CD14-positive monocyte (primary cell): ENCODE results near the gene PEAK1. TPM values are rescaled to one million over a fixed set of nuclear protein-coding genes. Genes with fewer than 3 reads are reported as not detected.
A peak's percentile ranks its signal among the peaks of the same experiment; 100 is the strongest.

Source experiments
- DNase-seq, 3 donors: peaks; one replicate each; pipeline ENCODE4 v3.0.0-alpha.2; 2011 to 2022
- H2AFZ ChIP-seq: 2 replicates; pipeline ENCODE4 v1.6.0; 2012; ENCODE audit warnings: mild to moderate bottlenecking, low read depth, low read length, inconsistent platforms; ENCODE audit not compliant: insufficient read depth, poor library complexity, severe bottlenecking
- H3K27ac ChIP-seq, 2 donors: 1 replicate in 1 of 2; 2 replicates in 1 of 2; pipeline ENCODE4 v1.5.1; 2012 to 2013; ENCODE audit warnings: low read length in 2 of 2, control low read depth in 1 of 2, inconsistent platforms in 1 of 2, low read depth in 1 of 2, mild to moderate bottlenecking in 1 of 2
- H3K27me3 ChIP-seq, 2 donors: one replicate each; pipeline versions ENCODE4 v1.6.0 to v1.6.1; 2011 to 2013; ENCODE audit warnings: low read length in 2 of 2; ENCODE audit not compliant: control insufficient read depth in 2 of 2, insufficient read depth in 2 of 2
- H3K36me3 ChIP-seq, 2 donors: replicated peaks in 1 of 2; 1 replicate in 1 of 2; 2 replicates in 1 of 2; pipeline versions ENCODE4 v1.5.1 to v1.6.1; 2012 to 2013; ENCODE audit warnings: low read length in 2 of 2, control low read depth in 1 of 2, inconsistent platforms in 1 of 2, mild to moderate bottlenecking in 1 of 2; ENCODE audit not compliant: insufficient read depth in 2 of 2, control insufficient read depth in 1 of 2
- H3K4me1 ChIP-seq, 2 donors: 1 replicate in 1 of 2; 2 replicates in 1 of 2; pipeline versions ENCODE4 v1.5.1 to v1.6.1; 2012 to 2013; ENCODE audit warnings: low read length in 2 of 2, control low read depth in 1 of 2, inconsistent platforms in 1 of 2, mild to moderate bottlenecking in 1 of 2, moderate library complexity in 1 of 2; ENCODE audit not compliant: insufficient read depth in 2 of 2, control insufficient read depth in 1 of 2
- H3K4me2 ChIP-seq: replicated peaks from 2 replicates; pipeline ENCODE3; 2012; ENCODE audit warnings: low read length, moderate library complexity, mild to moderate bottlenecking; ENCODE audit not compliant: poor library complexity, severe bottlenecking; ENCODE audit errors: extremely low read depth
- H3K4me3 ChIP-seq, 3 experiments: fragments of 200-600 bp in 1 of 3; sonication (generic) in 1 of 3; replicated peaks in 1 of 3; 1 replicate in 2 of 3; 2 replicates in 1 of 3; pipeline ENCODE4 v1.5.1; 2011 to 2013; ENCODE audit warnings: low read length in 3 of 3, mild to moderate bottlenecking in 3 of 3, control low read depth in 2 of 3, low read depth in 2 of 3, inconsistent platforms in 1 of 3, moderate library complexity in 1 of 3
- H3K79me2 ChIP-seq: 2 replicates; pipeline ENCODE4 v1.6.0; 2012; ENCODE audit warnings: mild to moderate bottlenecking, control low read depth, inconsistent platforms, low read length, moderate library complexity; ENCODE audit not compliant: insufficient read depth
- H3K9ac ChIP-seq: 2 replicates; pipeline ENCODE4 v1.6.0; 2017; ENCODE audit warnings: low read length, mild to moderate bottlenecking; ENCODE audit not compliant: insufficient read depth, poor library complexity, severe bottlenecking
- H3K9me3 ChIP-seq, 2 donors: replicated peaks in 1 of 2; 1 replicate in 1 of 2; 2 replicates in 1 of 2; pipeline versions ENCODE4 v1.5.1 to v1.6.1; 2012 to 2013; ENCODE audit warnings: low read length in 2 of 2, control low read depth in 1 of 2; ENCODE audit not compliant: control insufficient read depth in 1 of 2, insufficient read depth in 1 of 2
- H4K20me1 ChIP-seq: 2 replicates; pipeline ENCODE4 v1.6.0; 2012; ENCODE audit warnings: mild to moderate bottlenecking, low read length, control low read depth, moderate library complexity; ENCODE audit not compliant: insufficient read depth
- H3K27ac Mint-ChIP-seq, 7 donors: one replicate each; pipeline ENCODE4 v1.8.0; 2020; ENCODE audit warnings: mild to moderate bottlenecking in 7 of 7, mixed read lengths in 7 of 7, moderate library complexity in 6 of 7, inconsistent platforms in 2 of 7
- H3K27me3 Mint-ChIP-seq, 3 donors: one replicate each; pipeline ENCODE4 v1.8.0; 2021 to 2022; ENCODE audit warnings: low read depth in 3 of 3, mild to moderate bottlenecking in 3 of 3, mixed read lengths in 3 of 3, moderate library complexity in 3 of 3, inconsistent platforms in 1 of 3
- H3K36me3 Mint-ChIP-seq, 2 donors: one replicate each; pipeline ENCODE4 v1.8.0; 2020; ENCODE audit warnings: mixed read lengths in 2 of 2, inconsistent platforms in 1 of 2, mild to moderate bottlenecking in 1 of 2
- H3K4me1 Mint-ChIP-seq: one replicate; pipeline ENCODE4 v1.8.0; 2020; ENCODE audit warnings: mild to moderate bottlenecking, mixed read lengths
- H3K4me3 Mint-ChIP-seq, 2 donors: one replicate each; pipeline ENCODE4 v1.8.0; 2020; ENCODE audit warnings: mild to moderate bottlenecking in 2 of 2, mixed read lengths in 2 of 2, moderate library complexity in 1 of 2
- H3K9me3 Mint-ChIP-seq, 7 donors: one replicate each; pipeline ENCODE4 v1.8.0; 2020 to 2022; ENCODE audit warnings: mixed read lengths in 7 of 7, mild to moderate bottlenecking in 6 of 7, moderate library complexity in 6 of 7, inconsistent platforms in 2 of 7
- WGBS: methylation state at CpG from one replicate; pipeline ENCODE4 v1.1.5; 2013; ENCODE audit warnings: missing lambda C conversion rate; ENCODE audit not compliant: insufficient coverage; 5-methylcytosine and 5-hydroxymethylcytosine counted together
- intact Hi-C, 2 donors: fragments of 100-400 bp; cut with micrococcal nuclease; formaldehyde crosslinking; loops; one replicate each; pipeline versions ENCODE4 v1.15.0 to v1.15.1; 2023
- polyA plus RNA-seq, 3 donors: library from polyadenylated mRNA; depleted of rRNA in 1 of 3; unstranded in 2 of 3; stranded (reverse) in 1 of 3; fragments of 300-500 nt in 2 of 3; fragments of >200 nt in 1 of 3; fragmentation: Illumina TruSeq in 2 of 3; gene quantifications; 1 replicate in 2 of 3; 2 replicates in 1 of 3; pipeline ENCODE4 v1.2.3, GENCODE V29; 2012 to 2021
- TF ChIP-seq, protein P1 (sequence below): fragments of 200-600 bp; IDR thresholded peaks from one replicate; pipeline ENCODE4 v1.8.0; 2022; ENCODE audit warnings: antibody characterized with exemption, mild to moderate bottlenecking

PEAK1 gene
- polyA plus RNA-seq, 3 donors = 0.85 to 8.7 (median 1.1) TPM

DNA sequence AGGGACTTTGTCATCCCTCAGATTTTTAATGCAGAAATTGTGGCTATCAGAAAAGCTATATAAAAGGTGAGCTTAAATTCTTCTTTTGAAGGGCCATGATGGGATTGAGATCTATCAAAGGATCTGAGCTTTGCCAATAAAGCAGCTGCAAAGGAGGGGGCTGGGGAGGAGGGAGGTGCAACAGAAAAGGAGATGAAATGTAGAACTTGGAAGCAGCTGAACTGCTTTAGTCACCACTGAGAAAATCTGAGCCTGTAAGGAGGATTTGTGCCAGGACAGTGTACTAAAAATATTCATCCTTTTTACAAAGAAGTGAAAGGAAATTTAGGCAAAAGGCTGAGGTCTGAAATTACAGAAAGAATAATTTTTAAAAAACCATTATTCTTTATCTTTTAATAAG lies 359.4 kb downstream of the PEAK1 start:
- intact Hi-C loops = loop anchor here (10.0 kb wide), 2 partner anchors 66 to 76 kb away; partner anchors contain the start of gene PSTPIP1 (in 1 of the 2)
- Mint-ChIP-seq H3K27me3 (no peaks in the 10 kb centered on the region), H3K27ac (peak overlapping the region in 2 of 7 donors; percentile 38 to 73), H3K4me3 (no peak overlapping the region), H3K4me1 (peaks cover 35% of the 10 kb centered on the region), H3K36me3 (no peaks in the 10 kb centered on the region), H3K9me3 (no peaks in the 10 kb centered on the region)
- Histone ChIP-seq H3K9ac (no peak overlapping the region), H3K36me3 (no peaks in the 10 kb centered on the region), H4K20me1 (peaks cover 18% of the 10 kb centered on the region), H3K4me2 (no peak overlapping the region), H3K27ac (no peak overlapping the region), H3K79me2 (peaks cover 31% of the 10 kb centered on the region), H3K4me1 (peaks cover 4 to 26% of the 10 kb centered on the region in 2 donors), H3K9me3 (no peaks in the 10 kb centered on the region), H2AFZ (no peak overlapping the region), H3K4me3 (no peak overlapping the region), H3K27me3 (no peaks in the 10 kb centered on the region)
- DNase-seq = no peak
- TF ChIP-seq, protein P1, sequence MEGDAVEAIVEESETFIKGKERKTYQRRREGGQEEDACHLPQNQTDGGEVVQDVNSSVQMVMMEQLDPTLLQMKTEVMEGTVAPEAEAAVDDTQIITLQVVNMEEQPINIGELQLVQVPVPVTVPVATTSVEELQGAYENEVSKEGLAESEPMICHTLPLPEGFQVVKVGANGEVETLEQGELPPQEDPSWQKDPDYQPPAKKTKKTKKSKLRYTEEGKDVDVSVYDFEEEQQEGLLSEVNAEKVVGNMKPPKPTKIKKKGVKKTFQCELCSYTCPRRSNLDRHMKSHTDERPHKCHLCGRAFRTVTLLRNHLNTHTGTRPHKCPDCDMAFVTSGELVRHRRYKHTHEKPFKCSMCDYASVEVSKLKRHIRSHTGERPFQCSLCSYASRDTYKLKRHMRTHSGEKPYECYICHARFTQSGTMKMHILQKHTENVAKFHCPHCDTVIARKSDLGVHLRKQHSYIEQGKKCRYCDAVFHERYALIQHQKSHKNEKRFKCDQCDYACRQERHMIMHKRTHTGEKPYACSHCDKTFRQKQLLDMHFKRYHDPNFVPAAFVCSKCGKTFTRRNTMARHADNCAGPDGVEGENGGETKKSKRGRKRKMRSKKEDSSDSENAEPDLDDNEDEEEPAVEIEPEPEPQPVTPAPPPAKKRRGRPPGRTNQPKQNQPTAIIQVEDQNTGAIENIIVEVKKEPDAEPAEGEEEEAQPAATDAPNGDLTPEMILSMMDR = no peak

- Histone ChIP-seq H3K4me1 (peaks cover 4 to 26% of the 10 kb centered on the region in 2 donors), H3K4me3 (no peak overlapping the region), H3K9ac (no peak overlapping the region), H3K27me3 (no peaks in the 10 kb centered on the region), H3K9me3 (no peaks in the 10 kb centered on the region), H2AFZ (no peak overlapping the region), H3K27ac (no peak overlapping the region), H3K4me2 (no peak overlapping the region), H3K36me3 (no peaks in the 10 kb centered on the region), H4K20me1 (peaks cover 18% of the 10 kb centered on the region), H3K79me2 (peaks cover 24% of the 10 kb centered on the region)
- H3K27me3 Mint-ChIP-seq = no peaks in the 10 kb centered on the region
- peak overlapping the region in 3 of 7 donors; percentile 61 to 78 (median 68) for H3K27ac Mint-ChIP-seq
- H3K9me3 Mint-ChIP-seq = no peaks in the 10 kb centered on the region
- H3K4me3 Mint-ChIP-seq = no peak overlapping the region
- WGBS = no CpG with 5 or more reads among the region's 2 CpGs
- TF ChIP-seq, protein P1 = no peak
- H3K36me3 Mint-ChIP-seq = no peaks in the 10 kb centered on the region
- DNase-seq = peak in 1 of 3 donors; percentile 30
- intact Hi-C loops = loop anchor here (10.0 kb wide), 2 partner anchors 65 to 75 kb away; partner anchors contain the start of gene PSTPIP1 (in 1 of the 2)
- peaks cover 33% of the 10 kb centered on the region for H3K4me1 Mint-ChIP-seq
Observed at GRCh38 chr15:77059786-77060361, 360.0 kb downstream of the PEAK1 start.
